ENCODE results near the gene EML5. TPM values are rescaled to one million over a fixed set of nuclear protein-coding genes. Genes with fewer than 3 reads are reported as not detected.

The EML5 gene
- total and polyA plus RNA-seq, 2 experiments from 2014 or later: 0.18 to 1.6 TPM

- Mint-ChIP-seq H3K4me3 (no peak overlapping the region), H3K9me3 (peaks cover 14% of the 10 kb centered on the region; the same call in 2 of the 3 replicates), H3K36me3 (ENCODE audit: low read depth) (peaks cover 7% of the 10 kb centered on the region; the same call in 2 of the 3 replicates), H3K27me3 (ENCODE audit: insufficient read depth, low read depth, poor library complexity) (peaks cover 6% of the 10 kb centered on the region), H3K4me1 (peaks cover 2% of the 10 kb centered on the region; the same call in 1 of the 3 replicates), H3K27ac (no peak overlapping the region)
- no peak overlapping the region for H3K4me3 ChIP-seq
- TF ChIP-seq EZH2 (IDR thresholded peaks at IDR 0.05; ENCODE audit: low read depth, unreplicated experiment) (no peak), REST (IDR thresholded peaks at IDR 0.05; ENCODE audit: unreplicated experiment) (no peak), CREB1 (CRISPR knock-in tag; IDR thresholded peaks at IDR 0.05; ENCODE audit: low read depth) (no peak), CTCF (conservative IDR thresholded peaks at IDR 0.05; ENCODE audit: low read depth in 2 of 2) (no peak), EZH2phosphoT487 (IDR thresholded peaks at IDR 0.05; ENCODE audit: unreplicated experiment) (no peak), NANOG (IDR thresholded peaks at IDR 0.05; ENCODE audit: borderline replicate concordance) (no peak), POLR2AphosphoS5 (IDR thresholded peaks at IDR 0.05; ENCODE audit: low read depth) (no peak)
- H3K27me3 ChIP-seq (ENCODE audit: insufficient read depth): no peaks in the 10 kb centered on the region
- H2AFZ ChIP-seq: no peak overlapping the region
- H3K4me1 ChIP-seq (ENCODE audit: insufficient read depth): no peaks in the 10 kb centered on the region
- no peaks in the 10 kb centered on the region for H4K20me1 ChIP-seq (replicated peaks; ENCODE audit: insufficient read depth)
- H3K4me2 ChIP-seq: no peak overlapping the region
- no peak for ATAC-seq
- no peaks in the 10 kb centered on the region for H3F3A ChIP-seq (replicated peaks; ENCODE audit: low read depth)
- no peaks in the 10 kb centered on the region for H3K79me2 ChIP-seq (replicated peaks; ENCODE audit: insufficient read depth)
- no peak for DNase-seq (ENCODE audit: low spot score)
- no peaks in the 10 kb centered on the region for H3K36me3 ChIP-seq (ENCODE audit: insufficient read depth)
- no peak overlapping the region for H3K27ac ChIP-seq (ENCODE audit: low read depth)
- no peaks in the 10 kb centered on the region for H3K9me2 ChIP-seq (ENCODE audit: insufficient read depth)
Observed at GRCh38 chr14:88808359-88808758, 15.6 kb upstream of the EML5 start.

- no peak overlapping the region for H3K4me2 ChIP-seq
- TF ChIP-seq ZNF114 (CRISPR knock-in tag; IDR thresholded peaks at IDR 0.05) (no peak), EZH2 (IDR thresholded peaks at IDR 0.05; ENCODE audit: low read depth, unreplicated experiment) (no peak), CREB1 (CRISPR knock-in tag; IDR thresholded peaks at IDR 0.05; ENCODE audit: low read depth) (no peak), STAT1 (IDR thresholded peaks at IDR 0.05; ENCODE audit: unreplicated experiment) (no peak), JUNB (IDR thresholded peaks at IDR 0.05; ENCODE audit: unreplicated experiment) (no peak), ZNF331 (CRISPR knock-in tag; IDR thresholded peaks at IDR 0.05; ENCODE audit: low read depth) (no peak), CTCF (conservative IDR thresholded peaks at IDR 0.05; ENCODE audit: low read depth in 2 of 2) (no peak)
- no peaks in the 10 kb centered on the region for H3K36me3 ChIP-seq (ENCODE audit: insufficient read depth)
- no peaks in the 10 kb centered on the region for H3K4me1 ChIP-seq (ENCODE audit: insufficient read depth)
- peaks cover 7% of the 10 kb centered on the region; the same call in 2 of the 3 replicates for H3K36me3 Mint-ChIP-seq (ENCODE audit: low read depth)
- H3K4me1 Mint-ChIP-seq: no peaks in the 10 kb centered on the region
- H2AFZ ChIP-seq: no peak overlapping the region
- H3K4me3 ChIP-seq: no peak overlapping the region
- no peaks in the 10 kb centered on the region for H3K79me2 ChIP-seq (replicated peaks; ENCODE audit: insufficient read depth)
- no peaks in the 10 kb centered on the region for H4K20me1 ChIP-seq (replicated peaks; ENCODE audit: insufficient read depth)
- DNase-seq (ENCODE audit: low spot score) (no peak), ATAC-seq (no peak)
- no peaks in the 10 kb centered on the region for H3F3A ChIP-seq (replicated peaks; ENCODE audit: low read depth)
- no peaks in the 10 kb centered on the region for H3K27me3 ChIP-seq (ENCODE audit: insufficient read depth)
- H3K4me3 Mint-ChIP-seq: no peak overlapping the region
- H3K27me3 Mint-ChIP-seq (ENCODE audit: insufficient read depth, low read depth, poor library complexity): peaks cover 12% of the 10 kb centered on the region
- H3K9me3 Mint-ChIP-seq: peaks cover 17% of the 10 kb centered on the region; the same call in 2 of the 3 replicates
- H3K27ac ChIP-seq (ENCODE audit: low read depth): no peak overlapping the region
- H3K27ac Mint-ChIP-seq: no peak overlapping the region
- no peaks in the 10 kb centered on the region for H3K9me2 ChIP-seq (ENCODE audit: insufficient read depth)
Observed at GRCh38 chr14:88804477-88804876, 11.7 kb upstream of the EML5 start.

Data from GM23338 (cell line).